DOHH2 (cell line): ENCODE measurements around the gene DCUN1D3.

Experiments
- H3F3A ChIP-seq: fragments of 200-600 bp; sonication (generic), shearing (Covaris generic); 2 replicates; pipeline ENCODE4 v1.6.0; 2016; ENCODE audit warnings: antibody characterized with exemption, mild to moderate bottlenecking; ENCODE audit not compliant: control insufficient read depth, insufficient read depth
- H3K27ac ChIP-seq: fragments of 200-600 bp; sonication (generic); 2 replicates; pipeline ENCODE4 v1.5.1; 2014; ENCODE audit warnings: low read depth, mild to moderate bottlenecking, low read length, moderate library complexity
- H3K27me3 ChIP-seq: fragments of 200-600 bp; sonication (generic); 2 replicates; pipeline ENCODE4 v1.6.1; 2014; ENCODE audit warnings: mild to moderate bottlenecking, low read length, mixed read lengths; ENCODE audit not compliant: control insufficient read depth
- H3K36me3 ChIP-seq: fragments of 200-600 bp; sonication (generic); 2 replicates; pipeline ENCODE4 v1.6.1; 2014; ENCODE audit warnings: mild to moderate bottlenecking, low read length, moderate library complexity, mixed read lengths; ENCODE audit not compliant: control insufficient read depth
- H3K4me1 ChIP-seq: fragments of 200-600 bp; sonication (generic); 2 replicates; pipeline ENCODE4 v1.6.1; 2014; ENCODE audit warnings: mild to moderate bottlenecking, low read length, mixed read lengths; ENCODE audit not compliant: control insufficient read depth
- H3K4me2 ChIP-seq: fragments of 200-600 bp; sonication (generic); 2 replicates; pipeline ENCODE4 v1.6.0; 2014; ENCODE audit warnings: mild to moderate bottlenecking, low read length, moderate library complexity
- H3K4me3 ChIP-seq: fragments of 200-600 bp; sonication (generic); 2 replicates; pipeline ENCODE4 v1.5.1; 2014; ENCODE audit warnings: mild to moderate bottlenecking, low read length, mixed read lengths
- H3K79me2 ChIP-seq: fragments of 200-600 bp; sonication (generic); 2 replicates; pipeline ENCODE4 v1.6.1; 2014; ENCODE audit warnings: mild to moderate bottlenecking, low read length, mixed read lengths; ENCODE audit not compliant: control insufficient read depth
- H3K9me2 ChIP-seq: fragments of 200-600 bp; sonication (generic); replicated peaks from 2 replicates; pipeline ENCODE4 v1.6.1; 2014; ENCODE audit warnings: mild to moderate bottlenecking, low read length, mixed read lengths; ENCODE audit not compliant: control insufficient read depth
- H3K9me3 ChIP-seq: fragments of 200-600 bp; sonication (generic); 2 replicates; pipeline ENCODE4 v1.6.1; 2014; ENCODE audit warnings: antibody characterized with exemption, low read length, mixed read lengths; ENCODE audit not compliant: control insufficient read depth, insufficient read depth
- H4K20me1 ChIP-seq: fragments of 200-600 bp; sonication (generic); 2 replicates; pipeline ENCODE4 v1.6.0; 2014; ENCODE audit warnings: low read depth, mild to moderate bottlenecking, antibody characterized with exemption, low read length, moderate library complexity; ENCODE audit not compliant: control insufficient read depth, insufficient read depth
- CTCF ChIP-seq: fragments of 200-600 bp; sonication (generic); IDR thresholded peaks from one replicate; pipeline ENCODE4 v1.5.1; 2014; ENCODE audit warnings: antibody characterized with exemption, mild to moderate bottlenecking, low read depth, low read length; ENCODE audit not compliant: poor library complexity, severe bottlenecking
- EZH2phosphoT487 ChIP-seq: fragments of 200-600 bp; sonication (generic); IDR thresholded peaks from 2 replicates; pipeline ENCODE4 v1.6.1; 2017; ENCODE audit warnings: borderline replicate concordance, mild to moderate bottlenecking, antibody characterized with exemption, low read length, moderate library complexity, mixed read lengths

Gene DCUN1D3

GRCh38 chr16:20880867-20881502, 19.2 kb downstream of the DCUN1D3 start:
- Histone ChIP-seq H3K36me3 (no peaks in the 10 kb centered on the region), H3K9me2 (no peaks in the 10 kb centered on the region), H3F3A (no peaks in the 10 kb centered on the region), H3K4me1 (peaks cover 12% of the 10 kb centered on the region), H3K27me3 (no peaks in the 10 kb centered on the region), H3K79me2 (peaks cover 10% of the 10 kb centered on the region; the same call in 1 of the 2 replicates), H3K4me2 (no peak overlapping the region), H3K27ac (no peak overlapping the region), H3K9me3 (no peaks in the 10 kb centered on the region), H4K20me1 (no peaks in the 10 kb centered on the region), H3K4me3 (no peak overlapping the region)
- no peak for TF ChIP-seq CTCF
- no peak for TF ChIP-seq EZH2phosphoT487

GRCh38 chr16:20879175-20880040, 20.8 kb downstream of the DCUN1D3 start:
- Histone ChIP-seq H3K27ac (no peak overlapping the region), H3K9me3 (no peaks in the 10 kb centered on the region), H3K4me3 (no peak overlapping the region), H3K4me2 (no peak overlapping the region), H3K27me3 (no peaks in the 10 kb centered on the region), H4K20me1 (no peaks in the 10 kb centered on the region), H3K4me1 (peaks cover 24% of the 10 kb centered on the region), H3F3A (no peaks in the 10 kb centered on the region), H3K9me2 (no peaks in the 10 kb centered on the region), H3K79me2 (peaks cover 14% of the 10 kb centered on the region), H3K36me3 (no peaks in the 10 kb centered on the region)
- TF ChIP-seq EZH2phosphoT487 (no peak), CTCF (no peak)

GRCh38 chr16:20878682-20879147, 21.4 kb downstream of the DCUN1D3 start:
- no peaks in the 10 kb centered on the region for H3K9me3 ChIP-seq
- TF ChIP-seq CTCF (no peak), EZH2phosphoT487 (no peak)
- H3F3A ChIP-seq: no peaks in the 10 kb centered on the region
- H3K79me2 ChIP-seq: peaks cover 21% of the 10 kb centered on the region
- H3K27me3 ChIP-seq: no peaks in the 10 kb centered on the region
- peaks cover 23% of the 10 kb centered on the region for H3K4me1 ChIP-seq
- H3K27ac ChIP-seq: no peak overlapping the region
- H3K4me2 ChIP-seq: no peak overlapping the region
- H3K36me3 ChIP-seq: no peaks in the 10 kb centered on the region
- no peaks in the 10 kb centered on the region for H4K20me1 ChIP-seq
- H3K9me2 ChIP-seq: no peaks in the 10 kb centered on the region
- no peak overlapping the region for H3K4me3 ChIP-seq
